Epithelial cell of proximal tubule (primary cell): Measurements from ENCODE around the gene HMCES. TPM values are rescaled to one million over a fixed set of nuclear protein-coding genes. Genes with fewer than 3 reads are reported as not detected.

ENCODE experiments used
- DNase-seq: peaks from one replicate; pipeline ENCODE4 v3.0.0-alpha.2; 2011; ENCODE audit warnings: low read depth
- H3K4me3 ChIP-seq: 2 replicates; pipeline ENCODE4 v1.5.1; 2011; ENCODE audit warnings: low read depth, mild to moderate bottlenecking, low read length
- CTCF ChIP-seq: conservative IDR thresholded peaks from 2 replicates; pipeline ENCODE4 v1.5.1; 2012; ENCODE audit warnings: low read depth, mild to moderate bottlenecking, low read length
- total RNA-seq: library from RNA; depleted of rRNA; stranded (reverse); fragments of >200 nt; gene quantifications from 2 replicates; pipeline ENCODE4 v1.2.3, GENCODE V29; 2015

Gene HMCES
- total RNA-seq, 1 donor from 2014 or later: 40.3 TPM

GRCh38 chr3:129246636-129247035 is 32.0 kb upstream of the HMCES start:
- TF ChIP-seq CTCF: no peak
- H3K4me3 ChIP-seq: no peak overlapping the region
- no peak for DNase-seq

GRCh38 chr3:129248286-129248979 is 30.2 kb upstream of the HMCES start:
- H3K4me3 ChIP-seq: peak overlapping the region; percentile 100
- DNase-seq: no peak
- no peak for TF ChIP-seq CTCF

DNA sequence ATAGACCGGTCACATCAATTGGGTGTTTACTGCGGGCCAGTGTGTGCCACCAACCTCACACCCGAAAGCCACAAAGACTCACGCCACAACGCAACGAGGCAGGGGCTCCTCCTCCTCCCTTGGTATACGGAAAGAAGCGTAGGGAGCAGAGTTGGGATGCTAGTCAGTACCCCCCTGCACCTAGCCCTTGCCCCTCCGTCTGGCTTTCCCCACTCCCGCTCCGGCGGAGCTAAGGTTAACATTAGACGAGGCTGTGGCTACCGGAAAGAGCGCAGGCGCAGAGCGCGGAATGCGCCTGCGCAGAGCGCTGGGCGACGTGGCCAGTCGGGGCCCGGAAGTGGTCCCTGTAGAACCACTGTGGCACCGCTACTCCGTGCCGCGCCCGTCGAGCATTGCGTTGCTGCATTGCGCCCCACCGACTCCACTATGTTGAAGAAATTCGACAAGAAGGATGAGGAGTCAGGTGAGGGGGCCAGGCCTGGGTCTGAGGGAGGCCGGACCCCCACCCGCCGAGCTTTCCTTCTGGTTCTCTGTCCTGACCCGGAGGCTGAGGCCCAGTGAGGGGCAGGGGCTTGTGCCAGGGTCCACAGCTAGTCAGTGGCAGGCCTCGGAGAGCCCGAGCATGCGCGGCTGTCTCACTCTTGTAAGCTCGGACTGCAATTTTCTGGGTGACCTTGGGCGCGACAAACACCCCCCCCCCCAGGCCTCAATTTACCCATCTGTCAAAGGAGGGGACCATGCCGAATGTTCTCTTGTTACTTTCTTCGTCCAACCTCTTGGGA is 29.2 kb upstream of the HMCES start, which contains the start of gene COPG1:
TSS of gene COPG1 (plus strand) at position 323 of the 782 bp plus-strand sequence. CDS start at position 427, 104 bp downstream.
- DNase-seq: no peak
- H3K4me3 ChIP-seq: peak within 1 kb of the TSS; percentile 100
- TF ChIP-seq CTCF: no peak

DNA sequence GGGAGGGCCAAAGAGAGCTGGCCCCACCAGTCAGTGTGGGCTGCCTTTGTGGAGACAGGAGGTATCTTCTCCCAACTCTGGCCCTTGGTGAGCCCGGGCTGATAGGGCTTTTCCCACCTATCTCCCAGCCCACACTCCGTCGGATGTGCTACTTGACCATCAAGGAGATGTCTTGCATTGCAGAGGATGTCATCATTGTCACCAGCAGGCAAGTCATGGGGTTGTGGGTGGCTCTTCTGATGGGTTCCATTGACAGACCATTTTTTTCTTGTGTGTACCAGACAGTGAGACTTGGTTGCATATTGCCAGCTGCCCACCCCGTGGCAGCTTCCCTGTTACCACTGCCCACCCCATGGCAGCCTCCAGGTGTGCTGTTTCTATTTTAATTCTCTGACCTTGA is 25.9 kb upstream of the HMCES start:
- H3K4me3 ChIP-seq: no peak overlapping the region
- DNase-seq: no peak
- no peak for TF ChIP-seq CTCF

- TF ChIP-seq CTCF: no peak
- H3K4me3 ChIP-seq: no peak overlapping the region
- DNase-seq: no peak
Measured at GRCh38 chr3:129254536-129255230, 24.0 kb upstream of the HMCES start.

GRCh38 chr3:129256270-129256669 is 22.4 kb upstream of the HMCES start:
- H3K4me3 ChIP-seq: no peak overlapping the region
- no peak for TF ChIP-seq CTCF

More at GRCh38 chr3:129256270-129256669, 22.4 kb upstream of the HMCES start:
- DNase-seq: no peak
